Measurements from ENCODE around the gene GSN. TPM values are rescaled to one million over a fixed set of nuclear protein-coding genes. Genes with fewer than 3 reads are reported as not detected.

GSN gene
- total RNA-seq, 1 donor from 2014 or later: 342 TPM

DNA sequence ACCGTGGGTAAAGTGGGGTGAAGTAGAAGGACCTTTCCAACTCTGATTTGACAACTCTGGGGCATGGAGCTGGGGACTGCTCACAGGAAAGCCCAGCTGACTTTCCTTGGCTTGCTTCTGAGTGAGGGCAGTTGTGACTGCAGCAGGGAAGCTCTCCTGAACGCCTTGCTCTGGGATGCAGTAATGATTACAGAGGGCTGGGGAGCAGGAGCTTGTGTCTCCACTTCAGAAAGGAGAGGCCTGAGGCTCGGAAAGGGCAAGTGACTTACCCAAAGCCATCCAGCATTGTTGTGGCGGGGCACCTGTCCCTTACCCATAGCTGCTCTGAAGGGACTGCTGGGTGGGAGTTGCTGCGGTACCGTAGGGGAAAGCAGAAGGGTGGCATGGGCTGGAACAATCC lies 41.2 kb downstream of the GSN start:
- Histone ChIP-seq H3K9ac (ENCODE audit: low read depth in 1 of 3, low read length in 3 of 3) (no peak overlapping the region), H3K4me3 (ENCODE audit: low read length in 3 of 3) (no peak overlapping the region), H3K27ac (ENCODE audit: low read depth, low read length) (no peak overlapping the region), H3K9me3 (ENCODE audit: control insufficient read depth in 3 of 3, low read length in 3 of 3) (no peaks in the 10 kb centered on the region), H3K4me1 (ENCODE audit: control insufficient read depth in 3 of 3, insufficient read depth in 3 of 3, low read length in 3 of 3) (peaks cover 19 to 32% (median 21%) of the 10 kb centered on the region in 3 donors), H3K27me3 (ENCODE audit: control insufficient read depth in 3 of 3, insufficient read depth in 3 of 3, low read length in 3 of 3) (no peaks in the 10 kb centered on the region), H3K36me3 (ENCODE audit: control insufficient read depth in 3 of 3, insufficient read depth in 3 of 3, low read length in 3 of 3) (peaks cover 69 to 85% (median 74%) of the 10 kb centered on the region in 3 donors)

DNA sequence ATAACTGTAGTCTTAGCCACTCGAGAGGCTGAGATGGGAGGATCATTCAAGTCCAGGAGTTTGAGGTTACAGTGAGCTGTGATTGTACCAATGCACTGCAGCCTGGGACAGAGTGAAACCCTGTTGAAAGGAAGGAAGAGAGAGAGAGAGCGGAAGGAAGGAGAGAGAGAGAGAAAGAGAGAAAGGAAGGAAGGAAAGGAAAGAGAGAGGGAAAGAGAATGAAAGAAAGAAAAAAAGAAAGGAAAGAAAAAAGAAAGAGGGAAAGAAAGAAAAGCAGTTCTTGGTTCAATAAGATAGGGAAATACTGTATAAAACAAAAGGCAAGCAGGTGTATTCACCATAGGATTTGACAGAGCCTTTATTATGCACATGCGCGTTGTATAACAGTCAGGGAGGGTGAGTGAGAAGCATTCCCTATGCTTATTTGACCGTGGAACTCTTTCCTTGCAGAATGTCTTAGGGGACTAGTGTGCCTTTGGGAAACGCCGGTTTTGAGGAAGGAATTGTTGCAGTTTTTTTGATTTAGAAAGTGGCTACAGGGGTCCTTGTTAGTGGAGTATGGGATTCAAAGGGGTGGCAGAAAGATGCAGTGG lies 42.0 kb downstream of the GSN start:
- peaks cover 62 to 81% (median 68%) of the 10 kb centered on the region in 3 donors for H3K36me3 ChIP-seq (ENCODE audit: control insufficient read depth in 3 of 3, insufficient read depth in 3 of 3, low read length in 3 of 3)
- no peak overlapping the region for H3K4me3 ChIP-seq (ENCODE audit: low read length in 3 of 3)
- no peaks in the 10 kb centered on the region for H3K9me3 ChIP-seq (ENCODE audit: control insufficient read depth in 3 of 3, low read length in 3 of 3)
- H3K27ac ChIP-seq (ENCODE audit: low read depth, low read length): no peak overlapping the region
- H3K27me3 ChIP-seq (ENCODE audit: control insufficient read depth in 3 of 3, insufficient read depth in 3 of 3, low read length in 3 of 3): no peaks in the 10 kb centered on the region
- H3K9ac ChIP-seq (ENCODE audit: low read depth in 1 of 3, low read length in 3 of 3): no peak overlapping the region
- peaks cover 12 to 25% (median 15%) of the 10 kb centered on the region in 3 donors for H3K4me1 ChIP-seq (ENCODE audit: control insufficient read depth in 3 of 3, insufficient read depth in 3 of 3, low read length in 3 of 3)

DNA sequence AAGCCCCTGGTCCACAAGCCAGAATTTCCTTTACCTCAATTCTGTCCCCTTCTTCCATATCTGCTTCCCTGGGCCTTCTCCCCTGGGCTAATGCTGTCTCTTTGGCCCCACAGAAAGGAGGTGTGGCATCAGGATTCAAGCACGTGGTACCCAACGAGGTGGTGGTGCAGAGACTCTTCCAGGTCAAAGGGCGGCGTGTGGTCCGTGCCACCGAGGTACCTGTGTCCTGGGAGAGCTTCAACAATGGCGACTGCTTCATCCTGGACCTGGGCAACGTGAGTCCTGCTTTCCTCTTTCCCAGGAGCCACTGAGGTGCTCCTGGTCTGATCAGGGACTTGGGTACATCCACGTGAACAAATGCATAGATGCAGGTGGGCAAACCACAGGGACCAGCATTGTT lies 42.6 kb downstream of the GSN start:
- no peaks in the 10 kb centered on the region for H3K27me3 ChIP-seq (ENCODE audit: control insufficient read depth in 3 of 3, insufficient read depth in 3 of 3, low read length in 3 of 3)
- H3K4me1 ChIP-seq (ENCODE audit: control insufficient read depth in 3 of 3, insufficient read depth in 3 of 3, low read length in 3 of 3): peaks cover 7 to 18% (median 9%) of the 10 kb centered on the region in 3 donors
- H3K9me3 ChIP-seq (ENCODE audit: control insufficient read depth in 3 of 3, low read length in 3 of 3): no peaks in the 10 kb centered on the region
- no peak overlapping the region for H3K27ac ChIP-seq (ENCODE audit: low read depth, low read length)
- peaks cover 56 to 75% (median 63%) of the 10 kb centered on the region in 3 donors for H3K36me3 ChIP-seq (ENCODE audit: control insufficient read depth in 3 of 3, insufficient read depth in 3 of 3, low read length in 3 of 3)
- no peak overlapping the region for H3K4me3 ChIP-seq (ENCODE audit: low read length in 3 of 3)
- no peak overlapping the region for H3K9ac ChIP-seq (ENCODE audit: low read depth in 1 of 3, low read length in 3 of 3)

DNA sequence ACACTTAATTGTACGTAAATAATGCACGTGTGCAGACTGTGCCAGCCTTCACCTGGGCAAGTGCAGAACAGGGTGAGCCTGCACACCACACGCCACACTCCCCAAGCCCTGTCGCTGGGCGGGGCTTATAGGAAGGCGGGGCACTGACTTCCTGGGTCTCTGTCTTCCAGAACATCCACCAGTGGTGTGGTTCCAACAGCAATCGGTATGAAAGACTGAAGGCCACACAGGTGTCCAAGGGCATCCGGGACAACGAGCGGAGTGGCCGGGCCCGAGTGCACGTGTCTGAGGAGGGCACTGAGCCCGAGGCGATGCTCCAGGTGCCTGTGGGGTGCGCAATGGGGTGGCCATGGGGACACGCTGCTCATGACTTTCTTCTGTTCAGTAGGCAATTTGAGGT lies 44.2 kb downstream of the GSN start:
- no peaks in the 10 kb centered on the region for H3K27me3 ChIP-seq (ENCODE audit: control insufficient read depth in 3 of 3, insufficient read depth in 3 of 3, low read length in 3 of 3)
- H3K9me3 ChIP-seq (ENCODE audit: control insufficient read depth in 3 of 3, low read length in 3 of 3): no peaks in the 10 kb centered on the region
- peaks cover 59 to 72% (median 71%) of the 10 kb centered on the region in 3 donors for H3K36me3 ChIP-seq (ENCODE audit: control insufficient read depth in 3 of 3, insufficient read depth in 3 of 3, low read length in 3 of 3)
- H3K9ac ChIP-seq (ENCODE audit: low read depth in 1 of 3, low read length in 3 of 3): no peak overlapping the region
- no peak overlapping the region for H3K27ac ChIP-seq (ENCODE audit: low read depth, low read length)
- no peak overlapping the region for H3K4me3 ChIP-seq (ENCODE audit: low read length in 3 of 3)
- peaks cover 10 to 16% (median 11%) of the 10 kb centered on the region in 3 donors for H3K4me1 ChIP-seq (ENCODE audit: control insufficient read depth in 3 of 3, insufficient read depth in 3 of 3, low read length in 3 of 3)

DNA sequence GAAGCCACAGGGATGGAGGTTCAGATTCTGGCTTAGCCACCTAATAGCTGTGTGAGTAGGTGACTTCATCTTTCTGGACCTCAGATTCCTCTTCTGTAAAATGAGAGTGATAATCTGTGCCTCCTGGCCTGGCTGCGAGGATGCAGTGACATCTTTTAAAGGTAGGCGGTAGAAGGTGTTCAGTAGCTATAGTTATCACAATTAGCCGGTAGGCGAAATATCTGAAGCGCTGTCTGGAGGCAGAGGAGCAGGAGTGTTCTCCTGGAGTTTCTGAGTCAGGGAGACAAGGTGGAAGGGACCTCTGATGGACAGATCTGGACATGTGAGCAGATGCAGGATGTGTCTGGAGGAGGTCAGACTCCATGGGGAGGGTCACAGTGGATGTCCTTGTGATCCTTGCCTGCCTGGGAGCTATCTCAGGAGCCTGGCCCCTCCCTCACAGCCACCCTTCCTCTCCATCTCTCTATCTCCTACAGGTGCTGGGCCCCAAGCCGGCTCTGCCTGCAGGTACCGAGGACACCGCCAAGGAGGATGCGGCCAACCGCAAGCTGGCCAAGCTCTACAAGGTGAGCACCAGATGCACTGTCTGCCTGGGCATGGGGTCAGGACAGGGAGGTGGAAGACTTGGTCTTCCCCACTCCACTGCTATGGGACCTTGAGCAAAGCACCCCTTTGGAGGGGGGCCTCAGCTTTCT lies 45.6 kb downstream of the GSN start:
- no peak overlapping the region for H3K9ac ChIP-seq (ENCODE audit: low read depth in 1 of 3, low read length in 3 of 3)
- no peak overlapping the region for H3K4me3 ChIP-seq (ENCODE audit: low read length in 3 of 3)
- peaks cover 57 to 73% (median 65%) of the 10 kb centered on the region in 3 donors for H3K36me3 ChIP-seq (ENCODE audit: control insufficient read depth in 3 of 3, insufficient read depth in 3 of 3, low read length in 3 of 3)
- peaks cover 11 to 24% (median 18%) of the 10 kb centered on the region in 3 donors for H3K4me1 ChIP-seq (ENCODE audit: control insufficient read depth in 3 of 3, insufficient read depth in 3 of 3, low read length in 3 of 3)
- no peak overlapping the region for H3K27ac ChIP-seq (ENCODE audit: low read depth, low read length)
- no peaks in the 10 kb centered on the region for H3K27me3 ChIP-seq (ENCODE audit: control insufficient read depth in 3 of 3, insufficient read depth in 3 of 3, low read length in 3 of 3)
- no peaks in the 10 kb centered on the region for H3K9me3 ChIP-seq (ENCODE audit: control insufficient read depth in 3 of 3, low read length in 3 of 3)

DNA sequence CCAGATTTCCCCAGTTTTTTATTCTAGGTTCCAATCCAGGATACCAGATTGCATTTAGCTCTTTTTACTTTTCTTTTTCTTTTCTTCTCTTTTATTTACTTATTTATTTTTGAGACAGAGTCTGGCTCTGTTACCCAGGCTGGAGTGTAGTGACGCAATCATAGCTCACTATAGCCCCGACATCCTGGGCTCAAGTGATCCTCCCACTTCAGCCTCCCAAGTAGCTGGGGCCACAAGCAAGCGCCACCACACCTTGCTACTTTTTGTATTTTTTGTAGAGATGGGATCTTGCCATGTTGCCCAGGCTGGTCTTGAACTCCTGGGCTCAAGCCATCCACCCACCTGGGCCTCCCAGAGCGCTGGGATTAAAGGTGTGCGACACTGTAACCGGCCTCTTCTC lies 48.4 kb downstream of the GSN start:
- H3K9ac ChIP-seq (ENCODE audit: low read depth in 1 of 3, low read length in 3 of 3): no peak overlapping the region
- no peaks in the 10 kb centered on the region for H3K27me3 ChIP-seq (ENCODE audit: control insufficient read depth in 3 of 3, insufficient read depth in 3 of 3, low read length in 3 of 3)
- H3K4me1 ChIP-seq (ENCODE audit: control insufficient read depth in 3 of 3, insufficient read depth in 3 of 3, low read length in 3 of 3): peaks cover 18 to 26% (median 20%) of the 10 kb centered on the region in 3 donors
- H3K4me3 ChIP-seq (ENCODE audit: low read length in 3 of 3): no peak overlapping the region
- no peaks in the 10 kb centered on the region for H3K9me3 ChIP-seq (ENCODE audit: control insufficient read depth in 3 of 3, low read length in 3 of 3)
- H3K36me3 ChIP-seq (ENCODE audit: control insufficient read depth in 3 of 3, insufficient read depth in 3 of 3, low read length in 3 of 3): peaks cover 56 to 67% (median 57%) of the 10 kb centered on the region in 3 donors
- no peak overlapping the region for H3K27ac ChIP-seq (ENCODE audit: low read depth, low read length)

DNA sequence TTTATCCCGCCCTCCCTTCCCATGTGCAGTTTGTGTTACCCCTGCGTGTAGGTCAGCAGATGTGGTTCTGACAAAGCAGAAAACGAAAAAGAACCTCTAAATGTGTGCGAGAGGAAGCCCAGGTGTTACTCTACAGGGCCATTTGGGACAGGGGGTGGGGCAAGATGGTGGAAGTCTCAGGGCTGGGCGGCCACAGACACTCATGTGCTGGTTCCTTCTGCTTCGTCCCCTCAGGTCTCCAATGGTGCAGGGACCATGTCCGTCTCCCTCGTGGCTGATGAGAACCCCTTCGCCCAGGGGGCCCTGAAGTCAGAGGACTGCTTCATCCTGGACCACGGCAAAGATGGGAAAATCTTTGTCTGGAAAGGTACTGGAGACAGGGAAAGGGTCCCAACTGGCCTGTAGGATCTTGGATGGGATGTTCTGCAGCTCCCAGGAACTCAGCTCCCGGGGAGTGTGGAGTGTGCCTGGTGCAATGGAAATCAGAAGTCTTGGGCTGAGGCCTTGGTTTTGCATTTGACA lies 49.0 kb downstream of the GSN start:
- H3K4me1 ChIP-seq (ENCODE audit: control insufficient read depth in 3 of 3, insufficient read depth in 3 of 3, low read length in 3 of 3): peaks cover 18 to 26% (median 20%) of the 10 kb centered on the region in 3 donors
- H3K9me3 ChIP-seq (ENCODE audit: control insufficient read depth in 3 of 3, low read length in 3 of 3): no peaks in the 10 kb centered on the region
- peaks cover 51 to 63% (median 52%) of the 10 kb centered on the region in 3 donors for H3K36me3 ChIP-seq (ENCODE audit: control insufficient read depth in 3 of 3, insufficient read depth in 3 of 3, low read length in 3 of 3)

DNA sequence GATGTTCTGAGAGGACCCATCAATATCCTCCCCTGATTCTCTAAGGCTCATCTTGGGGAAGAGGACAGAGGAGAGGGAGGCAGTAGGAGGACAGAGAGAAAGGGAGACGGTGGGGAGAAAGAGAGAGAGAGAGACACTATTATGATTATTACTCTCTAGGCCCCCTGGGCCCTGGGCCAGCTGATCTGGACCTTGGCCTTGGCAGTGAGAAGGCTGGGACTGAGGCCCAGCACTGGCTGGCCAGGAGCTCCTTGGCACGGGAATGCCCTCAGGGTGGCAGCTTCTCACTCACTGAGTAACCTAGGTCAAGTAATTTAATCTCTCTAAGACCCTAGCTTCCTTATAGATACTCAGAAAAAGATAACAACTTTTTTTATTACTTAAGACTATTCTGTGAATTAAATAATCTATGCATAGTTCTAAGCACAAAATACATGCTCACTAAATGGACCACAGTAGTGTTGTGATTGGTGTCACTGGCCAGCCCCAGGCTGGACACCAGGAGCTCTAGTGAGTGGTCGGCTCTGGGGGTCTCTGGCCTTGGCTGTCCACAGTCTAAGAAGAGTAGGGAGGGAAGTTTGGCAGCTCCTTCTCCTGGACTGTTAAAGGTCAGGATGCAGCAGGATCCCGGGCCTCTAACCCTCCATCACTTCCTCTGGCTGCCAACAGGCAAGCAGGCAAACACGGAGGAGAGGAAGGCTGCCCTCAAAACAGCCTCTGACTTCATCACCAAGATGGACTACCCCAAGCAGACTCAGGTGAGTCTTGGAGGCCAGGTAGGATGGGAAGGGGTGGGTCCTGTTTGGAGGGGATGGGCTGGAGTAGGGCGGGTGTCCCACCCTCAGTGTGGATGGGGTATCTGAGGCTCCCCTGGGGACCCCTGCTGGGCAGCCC lies 50.0 kb downstream of the GSN start:
- Histone ChIP-seq H3K27ac (ENCODE audit: low read depth, low read length) (peak overlapping the region; percentile 22), H3K36me3 (ENCODE audit: control insufficient read depth in 3 of 3, insufficient read depth in 3 of 3, low read length in 3 of 3) (peaks cover 44 to 62% (median 47%) of the 10 kb centered on the region in 3 donors), H3K4me1 (ENCODE audit: control insufficient read depth in 3 of 3, insufficient read depth in 3 of 3, low read length in 3 of 3) (peaks cover 18 to 26% (median 23%) of the 10 kb centered on the region in 3 donors), H3K9me3 (ENCODE audit: control insufficient read depth in 3 of 3, low read length in 3 of 3) (no peaks in the 10 kb centered on the region), H3K4me3 (ENCODE audit: low read length in 3 of 3) (no peak overlapping the region), H3K9ac (ENCODE audit: low read depth in 1 of 3, low read length in 3 of 3) (peak overlapping the region in 2 of 3 donors; percentile 20 to 25), H3K27me3 (ENCODE audit: control insufficient read depth in 3 of 3, insufficient read depth in 3 of 3, low read length in 3 of 3) (no peaks in the 10 kb centered on the region)

More for the DNA sequence above, 49.0 kb downstream of the GSN start:
- Histone ChIP-seq H3K4me3 (ENCODE audit: low read length in 3 of 3) (no peak overlapping the region), H3K9ac (ENCODE audit: low read depth in 1 of 3, low read length in 3 of 3) (no peak overlapping the region), H3K27ac (ENCODE audit: low read depth, low read length) (no peak overlapping the region), H3K27me3 (ENCODE audit: control insufficient read depth in 3 of 3, insufficient read depth in 3 of 3, low read length in 3 of 3) (no peaks in the 10 kb centered on the region)

DNA sequence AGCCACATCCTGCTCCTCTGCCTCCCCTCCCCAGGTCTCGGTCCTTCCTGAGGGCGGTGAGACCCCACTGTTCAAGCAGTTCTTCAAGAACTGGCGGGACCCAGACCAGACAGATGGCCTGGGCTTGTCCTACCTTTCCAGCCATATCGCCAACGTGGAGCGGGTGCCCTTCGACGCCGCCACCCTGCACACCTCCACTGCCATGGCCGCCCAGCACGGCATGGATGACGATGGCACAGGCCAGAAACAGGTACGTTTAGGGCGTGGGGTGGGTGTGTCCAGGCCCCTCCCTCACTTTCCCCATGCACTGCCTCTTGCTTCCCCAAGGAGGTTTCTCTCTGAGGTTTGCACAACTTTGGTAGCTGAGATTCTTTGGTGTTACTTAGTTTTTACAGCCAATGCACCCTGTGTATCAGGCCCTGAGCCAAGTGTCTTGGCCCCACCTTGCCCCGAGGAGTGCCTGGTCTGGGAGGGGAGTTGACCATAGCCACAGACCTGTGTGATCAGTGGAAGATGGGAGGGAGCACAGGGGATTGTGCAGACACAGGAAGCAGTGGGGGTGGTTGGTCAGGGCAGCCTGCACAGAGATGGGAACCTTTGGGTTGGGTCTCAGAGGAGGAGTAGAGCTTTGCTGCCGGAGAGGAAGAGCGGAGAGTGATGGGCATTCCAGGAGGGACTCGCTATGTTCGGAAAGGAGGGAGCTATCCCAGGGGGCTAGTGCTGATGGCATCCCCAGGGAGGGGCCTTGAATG lies 50.8 kb downstream of the GSN start:
- Histone ChIP-seq H3K9me3 (ENCODE audit: control insufficient read depth in 3 of 3, low read length in 3 of 3) (no peaks in the 10 kb centered on the region), H3K9ac (ENCODE audit: low read depth in 1 of 3, low read length in 3 of 3) (no peak overlapping the region), H3K4me3 (ENCODE audit: low read length in 3 of 3) (no peak overlapping the region), H3K27ac (ENCODE audit: low read depth, low read length) (peak overlapping the region; percentile 22), H3K4me1 (ENCODE audit: control insufficient read depth in 3 of 3, insufficient read depth in 3 of 3, low read length in 3 of 3) (peaks cover 16 to 26% (median 23%) of the 10 kb centered on the region in 3 donors), H3K36me3 (ENCODE audit: control insufficient read depth in 3 of 3, insufficient read depth in 3 of 3, low read length in 3 of 3) (peaks cover 36 to 55% (median 39%) of the 10 kb centered on the region in 3 donors), H3K27me3 (ENCODE audit: control insufficient read depth in 3 of 3, insufficient read depth in 3 of 3, low read length in 3 of 3) (no peaks in the 10 kb centered on the region)

Data from skeletal muscle tissue (tissue), 4 donors.